GM12873 (cell line): ENCODE measurements around the gene CSTPP1.

Experiments
- CTCF ChIP-seq: IDR thresholded peaks from 2 replicates; pipeline ENCODE4 v1.5.1; 2012; ENCODE audit warnings: low read depth, mild to moderate bottlenecking, moderate library complexity, low read length, control low read depth; ENCODE audit not compliant: insufficient read depth; ENCODE audit errors: missing control alignments

CSTPP1 gene

GRCh38 chr11:47204637-47204989, 268.1 kb downstream of the CSTPP1 start:
- no peak for TF ChIP-seq CTCF

- no peak for TF ChIP-seq CTCF
Observed at GRCh38 chr11:47207459-47207858, 270.9 kb downstream of the CSTPP1 start.

GRCh38 chr11:47208628-47209027, 272.1 kb downstream of the CSTPP1 start:
- TF ChIP-seq CTCF = no peak
